ENCODE results near the gene LHX1. TPM values are rescaled to one million over a fixed set of nuclear protein-coding genes. Genes with fewer than 3 reads are reported as not detected.

The LHX1 gene
- total and polyA plus RNA-seq, 2 of the 8 experiments (the other 6 are each of a cell fraction or from before 2014, with no cell fraction given): 0.26 to 0.93 TPM

- Histone ChIP-seq H2BK5ac (ENCODE audit: low read depth, low read length) (peak overlapping the region; percentile 41; the same call in 1 of the 2 replicates), H4K5ac (ENCODE audit: insufficient read length, low read depth, low read length) (peak overlapping the region; percentile 12), H3K56ac (replicated peaks; ENCODE audit: insufficient read length, low read depth, low read length) (no peak overlapping the region), H3K9me3 (ENCODE audit: insufficient read depth in 2 of 2, low read depth in 1 of 2, low read length in 1 of 2) (no peaks in the 10 kb centered on the region), H3K27me3 (replicated peaks in 1 of 4; ENCODE audit: control insufficient read depth in 3 of 4, extremely low read depth in 1 of 4, insufficient read depth in 3 of 4, low read length in 3 of 4) (peaks cover 0 to 5% (median 0%) of the 10 kb centered on the region in 4 experiments; a peak in 3 of 7 replicates), H3K4ac (replicated peaks; ENCODE audit: insufficient read length, low read depth, low read length) (no peak overlapping the region), H3K79me1 (ENCODE audit: low read depth, low read length) (no peaks in the 10 kb centered on the region), H2BK120ac (replicated peaks; ENCODE audit: low read depth, low read length) (no peak overlapping the region), H3K14ac (ENCODE audit: insufficient read length) (no peak overlapping the region), H3K27ac (ENCODE audit: low read depth, low read length) (no peak overlapping the region), H3K23me2 (ENCODE audit: low read depth, low read length) (no peaks in the 10 kb centered on the region), H2AFZ (ENCODE audit: low read length) (peak overlapping the region; percentile 36; the same call in 1 of the 2 replicates), H3K4me2 (ENCODE audit: insufficient read depth in 1 of 2, low read depth in 2 of 2, low read length in 2 of 2) (peak overlapping the region; percentile 16 to 48; a peak in 1 of 4 replicates), H4K8ac (ENCODE audit: extremely low read depth, insufficient read depth, low read length) (peak overlapping the region; percentile 9; the same call in 1 of the 2 replicates), H3K23ac (ENCODE audit: insufficient read length) (no peak overlapping the region), H2BK15ac (ENCODE audit: low read length) (0 out of 2 replicates have a peak overlapping the region, but pooled peaks have one; percentile 46), H4K20me1 (replicated peaks in 1 of 2; ENCODE audit: control insufficient read depth in 1 of 2, insufficient read depth in 2 of 2, low read length in 2 of 2) (no peaks in the 10 kb centered on the region), H4K91ac (replicated peaks; ENCODE audit: insufficient read length, low read length) (peak overlapping the region; percentile 18), H3K79me2 (ENCODE audit: control insufficient read depth in 1 of 2, insufficient read depth in 2 of 2, low read length in 2 of 2) (no peaks in the 10 kb centered on the region), H2AK5ac (ENCODE audit: low read depth, low read length) (no peak overlapping the region; the same call in 1 of the 2 replicates), H3K36me3 (ENCODE audit: control insufficient read depth in 2 of 4, insufficient read depth in 4 of 4, low read length in 3 of 4) (no peaks in the 10 kb centered on the region), H3K4me1 (replicated peaks in 1 of 4; ENCODE audit: control insufficient read depth in 3 of 4, insufficient read depth in 4 of 4, low read length in 3 of 4) (peaks cover 0 to 37% (median 25%) of the 10 kb centered on the region in 4 experiments; a peak in 6 of 7 replicates), H3K18ac (ENCODE audit: extremely low read depth, low read length) (peak overlapping the region; percentile 75; the same call in 1 of the 2 replicates), H2BK12ac (ENCODE audit: low read depth, low read length) (peak overlapping the region; percentile 78; the same call in 1 of the 2 replicates), H2BK20ac (ENCODE audit: low read length) (peak overlapping the region; percentile 72; the same call in 1 of the 2 replicates), H3K9ac (replicated peaks in 1 of 4; ENCODE audit: extremely low read depth in 1 of 4, low read depth in 3 of 4, low read length in 3 of 4) (no peak overlapping the region), H3K4me3 (ENCODE audit: extremely low read depth in 1 of 4, insufficient read depth in 2 of 4, low read depth in 3 of 4, low read length in 4 of 4) (no peak overlapping the region)
- POLR2A ChIA-PET (ENCODE audit: partially characterized antibody): interaction anchor here (0.9 to 1.3 kb wide), 3 partner anchors 10 to 64 kb away, joined by 3 to 4 read pairs (median 3); partner anchors contain the start of gene AATF
- 60% methylated on average over 3 of the region's 3 CpGs; no CpG with 5 or more reads in 1 of the 2 experiments for WGBS, 2 experiments (ENCODE audit: extremely low coverage in 1 of 2, insufficient coverage in 1 of 2, insufficient read length in 1 of 2, insufficient replicate concordance in 2 of 2, low coverage in 1 of 2, low lambda C conversion rate in 2 of 2, missing lambda C conversion rate in 1 of 2)
- no peak for DNase-seq (ENCODE audit: low read depth in 1 of 2, low spot score in 2 of 2)
- no peak for FAIRE-seq
- CTCF ChIA-PET (ENCODE audit: partially characterized antibody): interaction anchor here (0.7 to 3.0 kb wide), 7 partner anchors 10 to 289 kb away, joined by 3 to 13 read pairs (median 4); no protein-coding TSS in a partner anchor
Observed at GRCh38 chr17:36918211-36918691, 19.0 kb upstream of the LHX1 start.

Data from H1 (cell line).